Gastrocnemius medialis (tissue), 4 donors: Measurements from ENCODE around the gene DOP1A.

Experiments used
- CTCF ChIP-seq, 5 experiments: fragments of 450-650 bp in 3 of 5; fragments of 200-600 bp in 2 of 5; sonication (generic) in 2 of 5; IDR thresholded peaks in 4 of 5; conservative IDR thresholded peaks in 1 of 5; 1 replicate in 4 of 5; 2 replicates in 1 of 5; pipeline ENCODE4 v1.5.1; 2016 to 2019; ENCODE audit warnings: antibody characterized with exemption in 5 of 5, mild to moderate bottlenecking in 3 of 5, moderate library complexity in 3 of 5
- POLR2A ChIP-seq, 2 donors: fragments of 450-650 bp; IDR thresholded peaks; one replicate each; pipeline ENCODE4 v1.6.1; 2017; ENCODE audit warnings: antibody characterized with exemption in 2 of 2, mild to moderate bottlenecking in 2 of 2, moderate library complexity in 2 of 2

- TF ChIP-seq CTCF (IDR thresholded peaks at IDR 0.05 in 4 of 5, conservative IDR thresholded peaks at IDR 0.05 in 1 of 5), result no peak
- TF ChIP-seq POLR2A (IDR thresholded peaks at IDR 0.05), result no peak
Measured at GRCh38 chr6:83169511-83169910, 102.0 kb downstream of the DOP1A start.
